ENCODE measurements around the gene SRP19.

- no peak for TF ChIP-seq CTCF (IDR thresholded peaks at IDR 0.05)
- TF ChIP-seq CREB1 (CRISPR knock-in tag; IDR thresholded peaks at IDR 0.05), result no peak
- TF ChIP-seq FOXJ3 (CRISPR knock-in tag; IDR thresholded peaks at IDR 0.05; ENCODE audit: borderline replicate concordance), result no peak
- no peak for TF ChIP-seq CDX4 (CRISPR knock-in tag; IDR thresholded peaks at IDR 0.05; ENCODE audit: borderline replicate concordance)
- TF ChIP-seq ATF3 (CRISPR knock-in tag; conservative IDR thresholded peaks at IDR 0.05), result no peak
- no peak for TF ChIP-seq ZSCAN18 (CRISPR knock-in tag; IDR thresholded peaks at IDR 0.05)
- no peak for TF ChIP-seq ARID4B (CRISPR knock-in tag; IDR thresholded peaks at IDR 0.05; ENCODE audit: borderline replicate concordance)
- no peak for TF ChIP-seq NR2C2 (CRISPR knock-in tag; IDR thresholded peaks at IDR 0.05)
- TF ChIP-seq ATF2 (CRISPR knock-in tag; IDR thresholded peaks at IDR 0.05; ENCODE audit: borderline replicate concordance, low read depth), result no peak
- no peak for TF ChIP-seq MAX (CRISPR knock-in tag; IDR thresholded peaks at IDR 0.05)
- TF ChIP-seq E2F1 (CRISPR knock-in tag; IDR thresholded peaks at IDR 0.05), result no peak
- no peak for TF ChIP-seq ETV6 (CRISPR knock-in tag; IDR thresholded peaks at IDR 0.05)
Observed at GRCh38 chr5:112918136-112918535, 57.0 kb downstream of the SRP19 start.

All from WTC11 (cell line).